ENCODE results near the gene SND1.
A peak's percentile ranks its signal among the peaks of the same experiment; 100 is the strongest.
"Not testable (repeated sequence)": the region's sequence is repeated elsewhere in the genome, so short reads cannot be mapped to it uniquely, and the experiment has no call there.

SND1 gene

DNA sequence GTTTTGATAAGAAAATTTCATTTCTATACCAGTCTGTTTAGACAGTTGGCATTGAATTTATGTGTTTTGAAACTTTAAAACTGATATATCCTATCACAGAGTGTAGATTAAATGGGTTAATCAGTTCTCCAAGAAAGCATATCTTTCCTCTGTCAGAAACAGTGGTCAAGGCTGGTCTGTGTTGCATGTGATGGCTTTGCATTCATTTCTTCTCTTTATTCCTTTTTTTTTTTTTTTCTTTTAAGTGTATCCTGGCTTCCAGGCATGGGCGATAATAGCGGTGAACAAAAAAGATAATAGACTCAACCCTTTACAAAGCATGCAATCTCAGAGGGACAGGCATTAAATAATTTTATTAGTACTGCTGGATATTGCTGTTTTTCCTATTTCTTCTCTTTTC lies 242.6 kb downstream of the SND1 start:
- no peak for DNase-seq

DNA sequence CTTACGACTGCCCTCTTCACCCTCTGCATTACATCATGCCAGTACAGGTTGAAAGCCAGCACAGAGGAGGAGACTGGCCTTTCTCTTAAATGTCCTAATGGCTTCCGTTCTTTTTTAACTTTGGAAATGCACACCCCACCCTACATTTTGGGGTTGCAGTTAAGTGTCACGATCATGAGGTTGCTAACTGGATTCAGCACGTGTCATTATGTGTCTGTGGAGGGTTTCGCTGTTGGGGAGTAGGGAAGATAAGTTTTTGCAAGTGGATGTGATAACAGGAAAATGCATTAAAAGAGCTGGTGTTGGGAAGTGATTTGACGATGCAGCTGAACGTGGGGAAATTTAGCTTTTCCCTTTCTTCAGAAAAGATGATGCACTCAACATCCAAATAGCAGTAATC lies 243.4 kb downstream of the SND1 start:
- no peak for DNase-seq

DNA sequence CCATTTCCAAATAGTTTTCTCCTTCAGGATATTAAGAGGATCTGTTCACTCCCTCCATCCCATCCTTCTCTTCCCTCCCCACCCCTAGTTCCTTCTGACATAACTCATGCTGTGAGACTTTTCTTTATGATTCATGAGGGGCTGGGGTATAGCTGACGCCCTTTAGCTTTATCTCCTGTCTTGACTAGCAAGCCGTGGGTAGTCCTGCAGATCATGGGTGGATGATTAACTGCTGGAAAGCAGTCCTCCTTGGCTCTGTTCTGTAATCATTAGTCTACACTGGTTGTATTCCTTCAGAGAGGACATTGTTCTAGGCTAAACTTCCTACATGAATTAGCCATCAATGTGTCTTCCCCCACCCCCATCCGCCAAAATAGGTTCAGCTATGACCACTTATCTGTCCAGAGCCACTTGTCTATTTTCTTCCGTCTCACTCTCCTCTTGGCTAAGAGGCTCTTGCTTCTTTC lies 243.9 kb downstream of the SND1 start:
- no peak for DNase-seq

DNA sequence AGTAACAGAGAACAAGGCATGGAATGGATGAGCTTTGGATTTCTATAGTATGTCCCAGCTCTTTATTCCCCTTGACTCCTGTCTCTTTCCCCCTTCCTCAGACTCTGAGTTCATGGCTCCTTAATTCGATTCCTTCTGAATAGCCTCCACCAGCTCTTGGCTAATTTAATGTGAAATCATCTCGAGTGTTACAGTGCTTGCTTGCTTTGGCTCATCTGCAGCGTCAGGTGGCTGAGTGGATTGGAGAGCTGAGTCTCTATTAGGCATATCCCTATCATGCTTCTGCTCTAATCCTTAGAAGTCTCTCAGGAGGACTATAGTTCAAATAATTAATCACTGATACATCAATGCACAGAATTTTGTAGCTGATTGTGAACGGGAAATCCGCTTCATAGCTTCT lies 244.7 kb downstream of the SND1 start:
- DNase-seq = no peak

DNA sequence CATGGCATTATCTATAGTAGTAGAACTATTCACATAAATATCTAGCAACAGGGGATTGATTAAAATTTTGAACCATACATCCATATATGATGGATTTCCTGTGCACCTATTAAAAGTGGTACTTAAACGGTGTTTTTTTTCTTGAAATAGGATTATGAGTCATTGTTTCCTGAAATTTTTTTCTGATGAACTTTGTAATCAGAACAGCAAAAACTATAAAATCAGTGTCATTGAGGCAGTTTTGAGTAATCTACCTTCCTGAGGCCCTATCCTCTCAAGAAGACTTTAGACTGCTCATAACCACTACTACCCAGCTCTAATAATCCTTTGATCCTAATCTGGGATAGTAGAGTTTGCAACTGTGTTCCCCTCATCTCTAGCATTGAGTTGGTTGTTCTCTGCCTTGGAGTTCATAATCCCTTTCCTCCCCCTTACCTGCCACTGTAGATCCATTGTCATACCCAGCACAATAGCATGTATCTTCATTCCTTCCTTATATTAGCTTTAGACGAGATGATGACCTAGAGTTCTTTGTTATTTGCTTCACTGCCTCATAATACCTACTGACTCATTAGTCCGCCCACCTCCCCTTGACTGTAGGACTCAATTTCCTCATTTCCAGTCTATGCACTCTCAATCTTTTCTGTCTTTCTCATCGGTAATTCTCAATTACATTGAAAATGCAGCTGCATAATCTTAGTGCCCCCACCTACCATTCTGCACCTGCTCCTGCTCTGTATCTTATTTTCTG lies 245.9 kb downstream of the SND1 start:
- DNase-seq = peak; percentile 72

DNA sequence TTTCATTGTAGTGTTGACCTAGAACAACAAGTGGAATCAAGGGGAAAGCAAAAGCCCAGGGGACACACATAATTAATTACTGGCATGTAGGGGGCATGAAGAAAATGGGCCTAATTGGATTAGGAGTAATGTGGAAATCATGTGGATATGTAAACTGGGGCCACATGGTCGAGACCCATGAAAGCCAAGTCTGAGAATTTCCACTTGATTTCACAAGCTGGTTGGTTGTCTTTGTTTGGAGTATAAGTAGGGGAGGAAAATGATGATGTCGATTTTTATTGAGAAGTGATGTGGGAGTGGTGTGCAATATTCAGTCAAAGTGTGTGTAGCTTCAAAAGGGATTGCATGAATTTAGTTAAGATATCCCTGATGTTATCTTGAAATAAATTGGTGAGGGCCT lies 247.4 kb downstream of the SND1 start:
- no peak for DNase-seq

DNA sequence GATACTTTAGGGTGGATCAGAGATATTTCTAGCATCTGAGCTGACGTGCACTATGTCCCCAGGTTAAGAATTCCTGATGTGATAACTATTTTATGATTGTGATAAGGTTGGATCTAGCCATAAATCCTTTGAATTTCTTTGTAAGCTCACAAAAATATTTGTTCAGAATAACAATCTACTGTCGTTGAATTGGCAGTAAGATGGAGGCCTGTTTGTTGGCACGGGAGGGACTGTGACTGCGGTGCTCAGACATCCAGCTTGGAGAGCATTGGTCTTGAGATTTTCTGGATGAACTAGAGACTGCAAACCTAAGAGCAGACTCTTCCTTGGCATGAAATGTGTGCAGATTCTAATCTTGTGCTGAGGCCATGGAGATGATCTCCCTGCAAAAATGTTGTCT lies 248.1 kb downstream of the SND1 start:
- DNase-seq = no peak

DNA sequence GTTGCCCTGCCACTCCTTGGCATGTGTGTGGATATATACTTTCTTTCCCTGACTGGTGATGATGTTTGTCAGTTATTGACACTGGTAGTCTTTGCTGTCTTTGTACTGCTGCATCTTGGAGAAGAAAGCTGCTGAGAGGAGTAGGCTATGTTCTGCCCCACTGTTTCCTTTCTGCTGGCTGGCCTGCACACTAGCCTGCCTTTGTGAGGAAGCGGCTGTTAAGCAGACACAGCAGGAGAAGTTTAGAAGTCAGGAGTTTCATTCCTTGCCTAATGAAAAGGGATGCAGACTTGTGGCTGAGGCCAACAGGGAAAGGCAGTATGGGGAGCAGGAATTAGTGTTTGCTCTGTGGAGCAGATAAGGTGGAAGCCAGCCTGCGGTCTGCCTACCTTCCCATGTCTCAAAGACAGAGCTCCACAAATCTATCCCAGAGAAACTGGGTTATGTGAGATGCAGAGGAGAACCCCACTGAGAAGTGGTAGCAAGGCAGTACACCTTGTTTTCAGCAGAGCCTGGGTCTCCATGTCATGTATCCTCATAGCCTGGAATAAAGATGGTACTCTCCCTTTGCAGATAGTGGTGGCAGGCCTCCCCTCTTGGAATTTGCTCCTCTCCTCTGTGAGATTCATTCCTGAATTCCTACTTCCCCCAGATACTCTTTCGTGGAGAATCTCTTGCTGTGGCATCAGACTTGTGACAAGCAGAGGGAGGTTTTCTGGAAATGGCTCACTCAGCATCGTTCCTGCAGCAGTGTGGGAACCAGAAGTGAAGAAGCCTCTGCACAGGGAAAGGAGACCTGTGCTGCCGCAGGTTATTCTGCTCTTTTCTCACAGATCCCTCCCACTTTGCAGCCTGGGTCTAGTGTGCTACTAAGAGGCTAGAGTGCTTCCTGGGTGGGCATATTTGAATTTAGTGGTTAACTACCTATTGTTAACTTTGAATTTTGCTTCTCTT lies 249.0 kb downstream of the SND1 start:
- DNase-seq = no peak

DNA sequence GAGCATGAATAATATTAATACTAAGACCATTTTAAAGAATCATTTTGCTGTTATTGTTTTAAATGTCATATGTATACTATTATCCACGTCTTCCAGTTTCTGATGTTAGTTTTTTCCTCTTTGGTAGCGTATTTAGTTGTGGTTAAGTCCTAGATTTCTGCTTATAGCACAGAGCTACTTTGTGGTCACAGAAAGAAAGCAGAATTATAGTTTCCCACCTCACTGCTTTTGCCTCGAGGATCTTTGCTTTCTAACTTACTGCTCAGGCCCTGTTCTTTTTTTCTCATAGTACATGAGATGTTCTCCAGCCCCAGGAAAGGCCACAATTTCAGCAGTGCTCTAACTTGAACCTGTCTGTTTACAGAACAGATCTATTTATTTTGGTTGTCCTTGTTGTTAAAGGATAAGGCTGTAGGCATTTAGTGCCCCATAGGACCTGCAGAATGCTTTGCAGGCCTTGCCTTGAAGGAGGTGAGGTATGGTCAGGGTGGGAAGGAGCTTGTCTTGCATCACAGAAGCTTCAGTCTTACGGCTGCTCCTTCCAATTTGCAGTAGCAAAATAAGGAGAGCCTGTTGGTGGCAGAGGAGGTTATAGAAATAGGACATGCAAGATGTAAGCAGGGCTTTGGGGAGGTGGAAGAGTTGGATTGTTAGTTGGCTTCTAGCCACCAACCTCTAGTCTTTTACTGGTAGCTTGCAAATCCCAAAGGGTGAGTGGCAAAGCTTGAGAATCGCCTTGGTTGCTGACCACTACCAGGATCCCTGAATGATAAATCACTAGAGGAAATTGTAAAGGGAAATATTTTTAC lies 250.1 kb downstream of the SND1 start:
- no peak for DNase-seq

DNA sequence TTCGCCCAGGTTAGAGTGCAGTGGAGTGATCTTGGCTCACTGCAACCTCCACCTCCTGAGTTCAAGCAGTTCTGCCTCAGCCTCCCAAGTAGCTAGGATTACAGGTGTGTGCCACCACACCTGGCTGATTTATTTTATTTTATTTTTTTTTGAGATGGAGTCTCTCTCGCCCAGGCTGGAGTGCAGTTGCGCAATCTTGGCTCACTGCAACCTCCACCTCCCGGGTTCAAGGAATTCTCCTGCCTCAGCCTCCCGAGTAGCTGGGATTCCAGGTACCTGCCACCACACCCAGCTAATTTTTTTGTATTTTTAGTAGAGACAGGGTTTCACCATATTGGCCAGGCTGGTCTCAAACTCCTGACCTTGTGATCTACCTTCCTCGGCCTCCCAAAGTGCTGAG lies 250.8 kb downstream of the SND1 start:
- not testable (repeated sequence) for DNase-seq

DNA sequence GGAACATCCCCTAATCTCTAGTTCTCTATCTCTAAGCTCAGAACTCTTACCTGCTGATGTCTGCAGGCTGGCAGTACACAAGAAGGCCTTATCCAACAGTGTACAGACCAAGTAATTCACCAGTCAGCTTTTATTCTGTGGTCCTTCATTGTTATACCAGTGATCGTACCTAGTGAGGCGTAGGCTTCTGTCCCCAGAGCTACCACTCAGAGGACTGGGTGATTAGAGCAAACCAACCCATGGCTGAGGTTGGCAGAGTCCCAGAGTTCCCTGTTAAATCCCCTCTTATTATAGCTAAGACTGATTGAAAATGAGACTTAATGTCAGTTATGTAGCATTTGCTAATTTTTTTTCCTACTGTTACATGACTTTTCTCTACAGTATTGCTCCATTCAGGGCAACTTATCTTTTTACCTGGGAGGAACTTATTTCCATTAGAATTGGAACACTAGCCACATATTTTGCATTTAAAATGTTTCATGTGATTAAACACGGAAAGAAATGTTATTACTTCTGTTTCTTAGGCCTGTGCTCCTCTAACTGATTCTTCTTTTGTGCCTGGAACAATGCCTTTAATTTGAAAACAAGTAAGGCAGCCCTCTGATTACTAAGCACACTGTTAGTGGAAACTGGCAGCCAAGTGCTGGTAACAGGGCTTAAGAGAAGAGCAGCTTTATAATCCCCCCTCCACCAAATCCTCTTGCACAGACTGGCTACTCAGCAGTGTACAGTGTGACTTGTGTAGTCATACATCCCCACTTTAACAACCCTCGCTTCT lies 252.1 kb downstream of the SND1 start:
- DNase-seq = no peak

DNA sequence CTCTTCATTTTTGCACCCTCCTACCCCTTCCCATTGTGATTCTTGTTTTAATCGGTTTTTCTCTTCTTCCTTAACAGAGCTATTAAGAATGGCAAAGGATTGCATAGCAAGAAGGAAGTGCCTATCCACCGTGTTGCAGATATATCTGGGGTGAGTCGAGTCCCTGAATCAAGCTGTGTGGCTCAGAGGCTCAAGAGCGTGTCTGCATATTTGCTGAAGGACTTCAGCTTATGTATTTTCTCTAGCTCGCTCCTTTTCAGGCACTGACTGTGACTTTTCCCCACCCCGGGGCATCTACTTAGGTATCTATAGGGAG lies 252.6 kb downstream of the SND1 start:
- no peak for DNase-seq

DNA sequence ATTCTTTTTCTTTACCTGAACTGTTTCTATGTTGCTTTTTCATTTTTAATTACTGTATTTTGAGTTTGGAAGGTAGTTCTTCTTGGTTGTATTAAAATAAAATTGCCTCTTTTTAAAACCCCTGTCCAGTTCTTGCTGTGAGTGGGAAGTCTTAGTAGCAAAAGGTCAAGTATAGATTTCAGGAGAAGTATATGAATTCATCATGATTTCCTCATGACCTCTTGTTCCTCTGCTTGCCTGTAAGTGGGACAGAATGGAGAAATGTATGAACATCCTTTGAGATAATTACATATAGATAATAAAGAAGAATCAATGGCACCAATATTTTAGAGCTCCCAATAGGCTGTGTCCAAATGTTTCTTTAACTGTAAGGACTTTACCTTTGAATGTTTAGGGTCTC lies 253.0 kb downstream of the SND1 start:
- no peak for DNase-seq

DNA sequence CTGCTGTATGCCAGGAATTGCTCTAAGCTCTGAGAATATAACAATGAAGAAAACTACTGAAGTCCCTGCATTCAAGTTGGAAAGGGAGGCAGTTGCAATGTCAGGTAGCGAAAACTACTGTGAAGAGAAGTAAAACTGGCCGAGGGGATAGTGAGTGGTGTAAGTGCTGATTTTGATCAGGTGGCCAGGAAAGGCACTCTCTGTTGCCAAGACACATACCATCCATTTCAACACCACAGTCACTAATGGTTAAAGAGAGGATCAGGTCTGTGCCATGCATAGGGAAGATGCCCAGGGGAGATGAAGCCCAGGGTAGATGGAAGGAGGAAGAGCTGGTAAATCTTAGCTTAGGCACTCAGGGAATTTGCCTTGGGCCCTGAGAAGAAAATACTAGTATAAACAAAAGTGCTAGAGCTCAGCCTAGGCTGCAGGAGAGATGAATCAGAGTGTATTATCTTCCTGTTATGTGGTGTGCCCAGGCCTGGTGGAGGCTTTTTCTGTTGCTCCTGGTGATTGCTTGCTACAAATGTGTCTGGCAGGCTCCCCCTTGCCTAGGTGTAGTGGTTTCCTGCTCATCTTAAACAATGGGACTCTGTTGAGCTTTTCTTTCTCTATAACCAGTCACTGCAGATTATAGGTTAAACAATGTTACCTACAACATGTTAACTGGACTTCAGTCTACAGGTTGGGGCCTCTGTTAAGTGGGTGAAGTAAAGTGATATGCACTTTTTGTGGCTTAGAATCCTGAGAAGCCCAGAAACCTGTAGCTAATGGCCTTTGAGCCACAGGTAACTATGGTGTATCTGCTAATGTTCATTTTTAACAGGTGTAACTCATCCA lies 253.7 kb downstream of the SND1 start:
- DNase-seq = peak; percentile 48

DNA sequence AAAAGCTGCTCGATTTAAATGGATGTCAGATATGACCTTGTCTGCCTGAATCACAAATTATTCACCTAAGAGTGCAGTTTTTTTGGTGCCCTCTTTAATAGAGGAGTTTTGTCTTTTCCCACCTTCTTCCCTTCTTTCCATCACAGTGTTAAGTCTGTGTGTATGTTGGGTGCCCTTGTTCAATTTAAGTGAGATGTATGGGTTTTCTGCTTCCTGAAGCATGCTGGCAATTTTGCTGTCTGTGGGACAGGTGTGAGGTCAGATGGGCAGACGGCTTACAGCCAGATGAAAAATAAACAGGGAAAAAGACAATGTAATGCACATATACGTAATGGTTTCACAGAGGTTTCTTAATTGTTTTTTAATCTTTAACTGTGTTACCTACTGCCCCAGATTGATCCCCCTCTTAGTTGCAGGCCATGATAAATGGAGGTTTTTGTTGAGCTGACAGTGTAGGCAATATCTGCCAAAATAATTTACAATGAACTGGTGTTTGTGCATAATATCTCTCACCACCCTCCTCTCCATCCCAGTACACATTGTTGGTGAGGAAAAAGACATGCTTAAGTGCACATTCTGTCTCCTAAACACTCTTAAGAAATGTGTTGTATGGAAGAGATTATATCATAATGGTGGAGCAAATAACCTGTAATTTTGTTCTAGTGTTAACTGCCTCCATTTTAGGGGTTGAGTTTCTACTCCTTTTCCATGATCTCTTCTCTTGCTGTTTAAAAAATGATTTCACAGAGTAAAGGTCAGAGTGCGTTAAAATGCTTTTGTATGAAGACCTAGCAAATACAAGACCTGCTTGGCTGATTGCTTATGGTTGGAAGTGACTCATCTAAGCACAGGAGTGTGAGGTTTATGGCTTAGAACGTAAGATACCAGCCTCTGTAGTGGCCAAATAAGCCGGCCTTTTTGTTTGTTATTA lies 255.4 kb downstream of the SND1 start:
- peak; percentile 30 for DNase-seq

DNA sequence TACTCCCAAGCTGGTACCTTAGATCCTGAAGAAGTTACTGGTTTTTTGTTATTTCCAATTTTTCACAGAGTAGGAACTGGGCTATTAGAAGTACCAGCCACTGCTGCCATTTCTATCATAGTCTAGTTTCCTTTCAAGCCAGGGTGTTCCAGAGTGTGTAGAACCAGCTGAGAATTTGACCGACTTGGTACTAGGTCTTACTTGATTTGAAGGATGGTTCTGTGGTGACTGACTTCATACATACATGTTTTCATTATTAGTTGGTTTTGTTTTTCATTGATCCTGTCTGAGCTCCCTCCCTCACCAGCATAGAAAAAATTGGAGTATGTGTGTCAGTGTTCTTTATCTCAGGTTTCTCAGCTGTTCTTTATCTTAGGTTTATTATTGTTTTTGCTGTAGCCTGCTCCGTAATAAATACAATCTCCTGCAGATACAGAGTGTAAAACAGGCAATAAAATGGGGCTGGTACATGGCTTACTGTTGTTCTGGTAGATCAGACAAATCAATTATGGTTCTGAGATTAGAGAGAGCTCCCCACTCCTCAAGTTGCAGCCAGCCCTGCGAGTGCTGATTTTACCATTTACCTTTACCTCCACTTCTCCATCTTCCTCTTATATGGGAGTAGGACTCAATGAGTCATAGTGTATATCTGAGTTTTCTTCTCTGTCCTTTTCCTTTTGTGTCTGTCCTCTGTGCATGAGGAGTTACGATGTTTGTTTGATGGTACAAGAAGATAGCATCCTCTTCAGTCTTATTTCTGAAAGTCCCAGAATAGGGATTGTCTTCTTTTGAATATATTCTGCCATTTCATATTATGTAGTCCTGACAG lies 256.6 kb downstream of the SND1 start:
- peak; percentile 48 for DNase-seq

DNA sequence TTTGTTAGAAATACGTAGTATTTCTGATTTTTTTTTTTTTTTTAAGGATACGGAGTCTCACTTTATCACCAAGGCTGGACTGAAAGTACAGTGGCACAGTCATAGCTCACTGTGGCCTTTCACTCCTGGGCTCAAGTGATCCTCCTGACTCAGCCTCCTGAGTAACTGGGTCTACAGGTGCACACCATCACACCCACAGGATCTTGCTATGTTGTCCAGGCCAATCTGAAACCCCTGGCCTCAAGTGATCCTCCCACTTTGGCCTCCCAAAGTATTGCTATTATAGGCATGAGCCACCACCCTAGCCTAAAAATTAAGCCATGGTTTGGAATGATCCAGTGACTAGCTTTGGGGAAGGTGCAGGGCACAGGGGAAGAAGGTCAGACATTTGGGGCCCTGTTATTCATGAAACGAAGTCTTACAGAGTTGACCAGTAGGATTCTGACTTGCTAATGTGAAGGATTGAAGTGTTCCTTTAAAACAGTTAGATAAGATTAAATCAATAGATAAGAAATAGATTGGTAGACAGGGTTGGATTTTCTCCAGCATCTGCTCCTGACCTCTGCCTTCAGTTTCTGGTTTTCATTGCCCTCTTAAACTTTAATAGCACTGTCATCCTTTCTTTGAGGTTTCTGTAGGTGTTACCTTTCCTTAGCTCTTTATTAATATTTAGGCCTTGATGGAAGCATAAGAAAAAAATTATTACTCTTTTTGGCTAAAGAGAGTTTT lies 257.6 kb downstream of the SND1 start:
- DNase-seq = no peak

DNA sequence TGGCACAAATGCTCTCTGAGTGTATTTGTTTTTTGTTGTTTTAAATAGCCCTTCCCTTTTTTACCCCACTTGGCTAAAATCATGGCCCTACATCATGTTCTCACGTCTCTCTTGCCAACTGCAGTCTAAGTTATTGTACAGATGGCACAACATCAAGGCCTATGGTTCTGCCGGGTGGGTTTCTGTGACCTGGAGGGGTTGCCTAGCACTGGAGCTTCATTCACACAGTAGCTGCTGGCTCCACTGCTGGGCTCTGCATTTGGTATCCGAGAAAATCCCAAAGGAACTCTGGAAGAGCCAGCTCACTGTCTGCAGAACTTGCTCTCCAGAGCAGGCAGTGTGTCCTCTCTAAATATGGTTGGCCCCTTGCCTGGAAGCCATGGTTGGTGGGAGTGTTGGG lies 258.7 kb downstream of the SND1 start:
- DNase-seq = no peak
